ENCODE measurements around the gene BEND3.
"Not testable (repeated sequence)": the region's sequence is repeated elsewhere in the genome, so short reads cannot be mapped to it uniquely, and the experiment has no call there.

BEND3 gene

GRCh38 chr6:107152638-107153430 lies 37.5 kb upstream of the BEND3 start:
- CTCF ChIA-PET = interaction anchor here (0.7 to 1.0 kb wide), 3 partner anchors 12 to 165 kb away, joined by 3 to 5 read pairs (median 3); no protein-coding TSS in a partner anchor
- TF ChIP-seq ARNT (IDR thresholded peaks at IDR 0.05) (no peak), NFRKB (IDR thresholded peaks at IDR 0.05) (no peak), TARDBP (IDR thresholded peaks at IDR 0.05) (no peak), ZNF384 (IDR thresholded peaks at IDR 0.05) (no peak), SUZ12 (IDR thresholded peaks at IDR 0.05) (no peak), SP1 (IDR thresholded peaks at IDR 0.05) (no peak), FOXA1 (IDR thresholded peaks at IDR 0.05) (no peak), HDGF (IDR thresholded peaks at IDR 0.05; ENCODE audit: borderline replicate concordance) (no peak), LEF1 (IDR thresholded peaks at IDR 0.05; ENCODE audit: borderline replicate concordance) (no peak), FOXM1 (IDR thresholded peaks at IDR 0.05; ENCODE audit: borderline replicate concordance) (no peak)
- DNase-seq (ENCODE audit: extremely low spot score) = no peak
- POLR2A ChIA-PET = no interaction called here

GRCh38 chr6:107144666-107145065 lies 29.4 kb upstream of the BEND3 start:
- POLR2A ChIA-PET = no interaction called here

GRCh38 chr6:107144014-107144413 lies 28.7 kb upstream of the BEND3 start:
- ChIA-PET CTCF (no interaction called here), POLR2A (no interaction called here)
- TF ChIP-seq FOXK2 (IDR thresholded peaks at IDR 0.05) (no peak), FOXA1 (IDR thresholded peaks at IDR 0.05) (no peak), PKNOX1 (IDR thresholded peaks at IDR 0.05) (no peak), SP1 (IDR thresholded peaks at IDR 0.05) (no peak), LEF1 (IDR thresholded peaks at IDR 0.05; ENCODE audit: borderline replicate concordance) (no peak), FOXM1 (IDR thresholded peaks at IDR 0.05; ENCODE audit: borderline replicate concordance) (no peak), CTBP1 (IDR thresholded peaks at IDR 0.05; ENCODE audit: borderline replicate concordance) (no peak), ARNT (IDR thresholded peaks at IDR 0.05) (no peak), BHLHE40 (IDR thresholded peaks at IDR 0.05; ENCODE audit: borderline replicate concordance) (no peak), ZNF384 (IDR thresholded peaks at IDR 0.05) (no peak), SUZ12 (IDR thresholded peaks at IDR 0.05) (no peak), ELF4 (IDR thresholded peaks at IDR 0.05) (no peak), NFRKB (IDR thresholded peaks at IDR 0.05) (no peak)
- DNase-seq (ENCODE audit: extremely low spot score) = no peak

More at GRCh38 chr6:107144666-107145065, 29.4 kb upstream of the BEND3 start:
- DNase-seq (ENCODE audit: extremely low spot score) = no peak
- CTCF ChIA-PET = no interaction called here
- TF ChIP-seq TARDBP (IDR thresholded peaks at IDR 0.05) (no peak), FOXA1 (IDR thresholded peaks at IDR 0.05) (no peak), BHLHE40 (IDR thresholded peaks at IDR 0.05; ENCODE audit: borderline replicate concordance) (no peak), HDGF (IDR thresholded peaks at IDR 0.05; ENCODE audit: borderline replicate concordance) (no peak), FOXK2 (IDR thresholded peaks at IDR 0.05) (no peak), L3MBTL2 (conservative IDR thresholded peaks at IDR 0.05) (no peak), FOXM1 (IDR thresholded peaks at IDR 0.05; ENCODE audit: borderline replicate concordance) (no peak), NFRKB (IDR thresholded peaks at IDR 0.05) (no peak), ELF4 (IDR thresholded peaks at IDR 0.05) (no peak), ARNT (IDR thresholded peaks at IDR 0.05) (no peak), PKNOX1 (IDR thresholded peaks at IDR 0.05) (no peak), SUZ12 (IDR thresholded peaks at IDR 0.05) (no peak), ZNF384 (IDR thresholded peaks at IDR 0.05) (no peak), CTBP1 (IDR thresholded peaks at IDR 0.05; ENCODE audit: borderline replicate concordance) (no peak), LEF1 (IDR thresholded peaks at IDR 0.05; ENCODE audit: borderline replicate concordance) (no peak), SP1 (IDR thresholded peaks at IDR 0.05) (no peak)

GRCh38 chr6:107140581-107140980 lies 25.3 kb upstream of the BEND3 start:
- TF ChIP-seq SUZ12 (IDR thresholded peaks at IDR 0.05) (no peak), ELF4 (IDR thresholded peaks at IDR 0.05) (no peak), TARDBP (IDR thresholded peaks at IDR 0.05) (no peak), CTBP1 (IDR thresholded peaks at IDR 0.05; ENCODE audit: borderline replicate concordance) (no peak)
- no peak for DNase-seq (ENCODE audit: extremely low spot score)
- ChIA-PET POLR2A (no interaction called here), CTCF (interaction anchor here (1.3 kb wide), 1 partner anchor 13 kb away, joined by 5 read pairs; no protein-coding TSS in a partner anchor)

GRCh38 chr6:107136324-107136723 lies 21.0 kb upstream of the BEND3 start:
- CTCF ChIA-PET; POLR2A ChIA-PET; DNase-seq (ENCODE audit: extremely low spot score): not testable (repeated sequence)

GRCh38 chr6:107135048-107135680 lies 19.8 kb upstream of the BEND3 start:
- POLR2A ChIA-PET; DNase-seq (ENCODE audit: extremely low spot score): not testable (repeated sequence)
- CTCF ChIA-PET = interaction anchor here (0.7 kb wide), 1 partner anchor 536 kb away, joined by 9 read pairs; no protein-coding TSS in a partner anchor

GRCh38 chr6:107132330-107132954 lies 17.1 kb upstream of the BEND3 start:
- POLR2A ChIA-PET = no interaction called here
- DNase-seq (ENCODE audit: extremely low spot score) = no peak
- CTCF ChIA-PET = interaction anchor here (0.6 to 0.7 kb wide), 3 partner anchors 186 to 410 kb away, joined by 3 to 4 read pairs (median 3); no protein-coding TSS in a partner anchor
- TF ChIP-seq ZNF384 (IDR thresholded peaks at IDR 0.05) = peak; percentile 76
- no peak for TF ChIP-seq NFRKB (IDR thresholded peaks at IDR 0.05)
